GM12878 (cell line): ENCODE measurements around the gene SHISA7. TPM values are rescaled to one million over a fixed set of nuclear protein-coding genes. Genes with fewer than 3 reads are reported as not detected.

ENCODE experiments used
- ATAC-seq: fragments of 200-7000 bp; cut with Tn5 transposase; 3 replicates; pipeline ENCODE4 v1.9.1; 2020; ENCODE audit warnings: mild to moderate bottlenecking, moderate library complexity
- BruUV-seq: library from RNA; stranded (reverse); fragments of 400-500 nt; replicated peaks from 2 replicates; lab custom pipeline; 2021; lab: Mats Ljungman, UMichigan
- CTCF ChIA-PET: fragments of 300-600 bp; sonication (Branson Sonifier 250); formaldehyde crosslinking; extraction: SDS; loops from one replicate; lab custom pipeline; 2021; ENCODE audit warnings: inconsistent platforms; lab: Yijun Ruan, JAX
- POLR2A ChIA-PET: fragments of 350-600 bp; formaldehyde crosslinking; extraction: SDS; loops from one replicate; lab custom pipeline; 2021; ENCODE audit warnings: inconsistent platforms; lab: Charles Lee
- RAD21 ChIA-PET: fragments of 300-600 bp; sonication (Branson Sonifier 250); formaldehyde crosslinking; loops from one replicate; lab custom pipeline; 2023; ENCODE audit warnings: antibody characterized with exemption; ENCODE audit not compliant: unreplicated experiment; lab: Charles Lee
- SMC1A ChIA-PET: fragments of 300-600 bp; sonication (Branson Sonifier 250); formaldehyde crosslinking; loops from one replicate; lab custom pipeline; 2023; ENCODE audit not compliant: unreplicated experiment, uncharacterized antibody; lab: Charles Lee
- DNase-seq: peaks from one replicate; pipeline ENCODE4 v3.0.0-alpha.2; 2011; ENCODE audit warnings: low read depth, low spot score
- FAIRE-seq: peaks from 3 replicates; lab custom pipeline; 2011; peaks lifted over from hg19 to GRCh38; lab: Jason Lieb, UNC
- H2AFZ ChIP-seq: 2 replicates; pipeline ENCODE4 v1.6.0; 2011; ENCODE audit warnings: low read depth, low read length, control low read depth; ENCODE audit not compliant: control insufficient read depth
- H3K27ac ChIP-seq: 2 replicates; pipeline ENCODE4 v1.5.1; 2011; ENCODE audit warnings: control low read depth; ENCODE audit not compliant: control insufficient read depth, insufficient read depth
- H3K27me3 ChIP-seq, 2 experiments: replicated peaks in 1 of 2; 2 replicates each; pipeline versions ENCODE4 v1.6.0 to v1.6.1; 2011; ENCODE audit warnings: low read length in 1 of 2; ENCODE audit not compliant: control insufficient read depth in 2 of 2, insufficient read depth in 2 of 2
- H3K36me3 ChIP-seq, 2 experiments: 2 replicates each; pipeline ENCODE4 v1.5.1; 2011; ENCODE audit warnings: low read length in 1 of 2; ENCODE audit not compliant: control insufficient read depth in 2 of 2, insufficient read depth in 2 of 2
- H3K4me1 ChIP-seq: 2 replicates; pipeline ENCODE4 v1.6.1; 2011; ENCODE audit warnings: mild to moderate bottlenecking, low read length, moderate library complexity, mixed read lengths; ENCODE audit not compliant: control insufficient read depth, insufficient read depth
- H3K4me2 ChIP-seq: 2 replicates; pipeline ENCODE4 v1.6.0; 2011; ENCODE audit warnings: control low read depth; ENCODE audit not compliant: control insufficient read depth, insufficient read depth
- H3K4me3 ChIP-seq: fragments of 200-600 bp; sonication (generic); 2 replicates; pipeline ENCODE4 v1.5.1; 2016
- H3K79me2 ChIP-seq: 2 replicates; pipeline ENCODE4 v1.6.0; 2011; ENCODE audit warnings: low read length; ENCODE audit not compliant: control insufficient read depth, insufficient read depth
- H3K9ac ChIP-seq: 2 replicates; pipeline ENCODE4 v1.8.0; 2011; ENCODE audit warnings: low read length, control low read depth, mixed read lengths; ENCODE audit not compliant: control insufficient read depth, insufficient read depth
- H3K9me3 ChIP-seq: replicated peaks from 3 replicates; pipeline ENCODE4 v1.5.1; 2011; ENCODE audit warnings: mild to moderate bottlenecking, low read length; ENCODE audit not compliant: control insufficient read depth, insufficient read depth
- H4K20me1 ChIP-seq: 2 replicates; pipeline ENCODE4 v1.6.0; 2011; ENCODE audit not compliant: control insufficient read depth, insufficient read depth
- ASH2L ChIP-seq: fragments of 300-600, 200-600 bp; sonication (generic); IDR thresholded peaks from 2 replicates; pipeline ENCODE4 v1.6.1; 2017; ENCODE audit warnings: low read depth, mild to moderate bottlenecking, borderline replicate concordance
- CBX3 ChIP-seq: fragments of 200-600 bp; sonication (generic); IDR thresholded peaks from 2 replicates; pipeline ENCODE4 v1.6.1; 2016; ENCODE audit warnings: low read depth, borderline replicate concordance
- FOXM1 ChIP-seq: IDR thresholded peaks from 2 replicates; pipeline ENCODE4 v1.6.1; 2012; ENCODE audit warnings: low read depth, mild to moderate bottlenecking, inconsistent platforms, low read length, moderate library complexity
- HDGF ChIP-seq: fragments of 450-650 bp; IDR thresholded peaks from 2 replicates; pipeline ENCODE4 v1.6.1; 2016; ENCODE audit warnings: antibody characterized with exemption
- SIN3A ChIP-seq: IDR thresholded peaks from 2 replicates; pipeline ENCODE4 v1.6.1; 2012; ENCODE audit warnings: low read depth, low read length, improper control_type of control experiment
- WRNIP1 ChIP-seq: IDR thresholded peaks from 2 replicates; pipeline ENCODE4 v1.6.1; 2011; ENCODE audit warnings: low read depth, low read length, improper control_type of control experiment, borderline replicate concordance
- ZNF24 ChIP-seq: fragments of 450-650 bp; IDR thresholded peaks from 2 replicates; pipeline ENCODE4 v1.6.1; 2017; ENCODE audit warnings: antibody characterized with exemption, mild to moderate bottlenecking
- ZNF274 ChIP-seq: IDR thresholded peaks from one replicate; pipeline ENCODE4 v1.8.0; 2011; ENCODE audit not compliant: insufficient read length, insufficient read depth
- WGBS: methylation state at CpG from one replicate; pipeline ENCODE4 v1.1.6; 2016; ENCODE audit warnings: low lambda C conversion rate; ENCODE audit not compliant: insufficient replicate concordance, insufficient coverage; ENCODE audit errors: missing lambda C conversion rate; 5-methylcytosine and 5-hydroxymethylcytosine counted together
- in situ Hi-C: fragments of 300-500 bp; cut with MboI; formaldehyde crosslinking; loops from 9 replicates; pipeline ENCODE4 v1.14.3; 2018; ENCODE audit warnings: mixed read lengths
- intact Hi-C: fragments of 100-400 bp; cut with micrococcal nuclease; formaldehyde crosslinking; loops from one replicate; pipeline ENCODE4 v1.14.2; 2022; ENCODE audit not compliant: unreplicated experiment
- polyA plus RNA-seq, 11 experiments: library from polyadenylated mRNA; depleted of rRNA in 4 of 11; unstranded in 6 of 11; stranded (reverse) in 5 of 11; fragments of >200 nt; fragmentation: Nextera tagmentation in 4 of 11; fragmentation: Illumina TruSeq in 1 of 11; extraction: Ambion mirVana in 4 of 11; extraction: Trizol in 1 of 11; gene quantifications; 1 replicate in 1 of 11; 2 replicates in 10 of 11; pipeline versions ENCODE4 v1.2.1 to v1.2.3, GENCODE V29; 2011 to 2016; ENCODE audit warnings: inconsistent platforms in 2 of 11, missing spikeins in 2 of 11, low read depth in 1 of 11
- total RNA-seq, 4 experiments: library from RNA; depleted of rRNA in 3 of 4; stranded (reverse); fragments of >200 nt in 3 of 4; fragmentation: Illumina TruSeq in 1 of 4; extraction: Trizol in 1 of 4; gene quantifications; 2 replicates each; pipeline versions ENCODE4 v1.2.1 to v1.2.3, GENCODE V29; 2013 to 2021
- TF ChIP-seq, protein P1 (sequence below): fragments of 450-650 bp; conservative IDR thresholded peaks from 2 replicates; pipeline ENCODE4 v1.6.1; 2017; ENCODE audit warnings: mild to moderate bottlenecking, moderate library complexity
- TF ChIP-seq, protein P2 (sequence below): fragments of 450-650 bp; IDR thresholded peaks from 2 replicates; pipeline ENCODE4 v1.6.1; 2017; ENCODE audit warnings: mild to moderate bottlenecking

SHISA7 gene
- total and polyA plus RNA-seq, 10 of the 15 experiments (the other 5 are each of a cell fraction or from before 2014, with no cell fraction given) = 0.03 TPM; not detected in 9

DNA sequence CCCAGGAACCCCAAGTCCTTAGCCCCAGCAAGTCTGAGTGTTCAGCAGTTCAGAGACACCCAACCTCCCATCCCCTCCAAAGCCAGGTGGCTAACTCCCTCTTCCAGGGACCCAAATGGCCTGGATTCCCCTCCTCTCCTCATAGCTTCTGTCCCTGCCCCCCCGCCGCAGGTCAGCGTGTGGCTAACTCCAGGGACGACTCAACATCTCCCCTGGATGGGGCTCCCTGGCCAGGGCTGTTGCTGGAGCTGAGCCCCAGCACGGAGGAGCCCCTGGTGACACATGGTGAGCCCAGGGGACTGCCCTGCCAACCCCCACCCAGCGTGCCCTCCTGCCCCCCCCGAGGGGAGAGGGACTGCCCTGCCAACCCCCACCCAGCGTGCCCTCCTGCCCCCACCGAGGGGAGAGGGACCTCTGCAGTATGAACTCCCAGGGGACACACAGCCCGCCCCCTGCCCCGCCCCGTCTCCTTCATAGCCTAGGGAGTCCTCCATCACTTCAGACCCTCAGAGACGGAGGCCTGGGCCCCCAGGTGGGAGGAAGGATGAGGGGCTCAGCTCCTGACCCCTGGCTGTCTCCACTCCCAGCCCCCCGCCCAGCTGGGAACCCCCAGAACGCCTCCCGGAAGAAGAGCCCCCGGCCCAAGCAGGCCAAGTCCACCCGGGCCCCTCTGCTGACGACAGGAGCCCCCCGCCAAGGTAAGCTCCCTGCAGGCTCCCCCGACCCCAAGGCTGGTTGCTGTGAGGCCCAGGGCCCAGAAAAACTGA is 46.8 kb upstream of the SHISA7 start:
- CTCF ChIA-PET = interaction anchor here (2.5 to 3.4 kb wide), 2 partner anchors 14 to 15 kb away, joined by 9 to 22 read pairs; no protein-coding TSS in a partner anchor
- Histone ChIP-seq H3K9ac (no peak overlapping the region), H3K27ac (no peak overlapping the region), H3K4me2 (no peak overlapping the region), H3K79me2 (no peaks in the 10 kb centered on the region; the same call in 1 of the 2 replicates), H3K36me3 (no peaks in the 10 kb centered on the region), H3K4me3 (no peak overlapping the region), H3K4me1 (no peaks in the 10 kb centered on the region; the same call in 1 of the 2 replicates), H2AFZ (no peak overlapping the region), H3K27me3 (no peaks in the 10 kb centered on the region; a peak in 1 of 4 replicates), H3K9me3 (no peaks in the 10 kb centered on the region), H4K20me1 (no peaks in the 10 kb centered on the region)
- DNase-seq = no peak
- BruUV-seq = no TSS peak
- intact Hi-C loops = no loop called here
- in situ Hi-C loops = no loop called here
- POLR2A ChIA-PET = interaction anchor here (0.5 to 1.1 kb wide), 2 partner anchors 9 to 275 kb away, joined by 3 to 5 read pairs; no protein-coding TSS in a partner anchor
- WGBS = 21% methylated on average over 17 of the region's 21 CpGs
- ATAC-seq = no peak
- no peak for TF ChIP-seq CBX3
- no peak for TF ChIP-seq HDGF
- no peak for TF ChIP-seq WRNIP1
- TF ChIP-seq, protein P1, sequence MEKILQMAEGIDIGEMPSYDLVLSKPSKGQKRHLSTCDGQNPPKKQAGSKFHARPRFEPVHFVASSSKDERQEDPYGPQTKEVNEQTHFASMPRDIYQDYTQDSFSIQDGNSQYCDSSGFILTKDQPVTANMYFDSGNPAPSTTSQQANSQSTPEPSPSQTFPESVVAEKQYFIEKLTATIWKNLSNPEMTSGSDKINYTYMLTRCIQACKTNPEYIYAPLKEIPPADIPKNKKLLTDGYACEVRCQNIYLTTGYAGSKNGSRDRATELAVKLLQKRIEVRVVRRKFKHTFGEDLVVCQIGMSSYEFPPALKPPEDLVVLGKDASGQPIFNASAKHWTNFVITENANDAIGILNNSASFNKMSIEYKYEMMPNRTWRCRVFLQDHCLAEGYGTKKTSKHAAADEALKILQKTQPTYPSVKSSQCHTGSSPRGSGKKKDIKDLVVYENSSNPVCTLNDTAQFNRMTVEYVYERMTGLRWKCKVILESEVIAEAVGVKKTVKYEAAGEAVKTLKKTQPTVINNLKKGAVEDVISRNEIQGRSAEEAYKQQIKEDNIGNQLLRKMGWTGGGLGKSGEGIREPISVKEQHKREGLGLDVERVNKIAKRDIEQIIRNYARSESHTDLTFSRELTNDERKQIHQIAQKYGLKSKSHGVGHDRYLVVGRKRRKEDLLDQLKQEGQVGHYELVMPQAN = no peak
- TF ChIP-seq SIN3A = no peak
- TF ChIP-seq, protein P2, sequence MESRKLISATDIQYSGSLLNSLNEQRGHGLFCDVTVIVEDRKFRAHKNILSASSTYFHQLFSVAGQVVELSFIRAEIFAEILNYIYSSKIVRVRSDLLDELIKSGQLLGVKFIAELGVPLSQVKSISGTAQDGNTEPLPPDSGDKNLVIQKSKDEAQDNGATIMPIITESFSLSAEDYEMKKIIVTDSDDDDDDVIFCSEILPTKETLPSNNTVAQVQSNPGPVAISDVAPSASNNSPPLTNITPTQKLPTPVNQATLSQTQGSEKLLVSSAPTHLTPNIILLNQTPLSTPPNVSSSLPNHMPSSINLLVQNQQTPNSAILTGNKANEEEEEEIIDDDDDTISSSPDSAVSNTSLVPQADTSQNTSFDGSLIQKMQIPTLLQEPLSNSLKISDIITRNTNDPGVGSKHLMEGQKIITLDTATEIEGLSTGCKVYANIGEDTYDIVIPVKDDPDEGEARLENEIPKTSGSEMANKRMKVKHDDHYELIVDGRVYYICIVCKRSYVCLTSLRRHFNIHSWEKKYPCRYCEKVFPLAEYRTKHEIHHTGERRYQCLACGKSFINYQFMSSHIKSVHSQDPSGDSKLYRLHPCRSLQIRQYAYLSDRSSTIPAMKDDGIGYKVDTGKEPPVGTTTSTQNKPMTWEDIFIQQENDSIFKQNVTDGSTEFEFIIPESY = no peak
- no peak for TF ChIP-seq ASH2L
- TF ChIP-seq ZNF274 = no peak
- no peak for TF ChIP-seq ZNF24
- no peak for TF ChIP-seq FOXM1
- SMC1A ChIA-PET = no interaction called here
- FAIRE-seq = no peak
- RAD21 ChIA-PET = no interaction called here
